Measurements from ENCODE around the gene TMEM62. TPM values are rescaled to one million over a fixed set of nuclear protein-coding genes. Genes with fewer than 3 reads are reported as not detected.
"Not testable (repeated sequence)": the region's sequence is repeated elsewhere in the genome, so short reads cannot be mapped to it uniquely, and the experiment has no call there.

TMEM62 gene
- polyA plus RNA-seq, 3 donors: 10.5 to 11.3 (median 10.8) TPM

- Histone ChIP-seq H3K36me3 (replicated peaks in 1 of 2; ENCODE audit: control insufficient read depth in 1 of 2, insufficient read depth in 2 of 2, low read length in 2 of 2) (no peaks in the 10 kb centered on the region), H3K4me3 (replicated peaks in 1 of 3; ENCODE audit: low read depth in 2 of 3, low read length in 3 of 3) (peak overlapping the region in 1 of 3 experiments; percentile 34), H3K9ac (ENCODE audit: insufficient read depth, low read length, poor library complexity, severe bottlenecking) (no peak overlapping the region), H3K27ac (ENCODE audit: low read depth in 1 of 2, low read length in 2 of 2) (no peak overlapping the region), H2AFZ (ENCODE audit: insufficient read depth, low read depth, low read length, poor library complexity, severe bottlenecking) (no peak overlapping the region), H3K4me2 (replicated peaks; ENCODE audit: extremely low read depth, low read length, poor library complexity, severe bottlenecking) (peak overlapping the region; percentile 37), H3K27me3 (ENCODE audit: control insufficient read depth in 2 of 2, insufficient read depth in 2 of 2, low read length in 2 of 2) (no peaks in the 10 kb centered on the region), H3K4me1 (ENCODE audit: control insufficient read depth in 1 of 2, insufficient read depth in 2 of 2, low read length in 2 of 2) (peaks cover 34 to 45% of the 10 kb centered on the region in 2 donors), H3K79me2 (ENCODE audit: insufficient read depth, low read length) (no peaks in the 10 kb centered on the region), H4K20me1 (ENCODE audit: insufficient read depth, low read length) (no peaks in the 10 kb centered on the region), H3K9me3 (replicated peaks in 1 of 2; ENCODE audit: control insufficient read depth in 1 of 2, insufficient read depth in 1 of 2, low read length in 2 of 2) (no peaks in the 10 kb centered on the region)
- WGBS (ENCODE audit: insufficient coverage): no CpG with 5 or more reads among the region's 2 CpGs
- TF ChIP-seq, protein P1, sequence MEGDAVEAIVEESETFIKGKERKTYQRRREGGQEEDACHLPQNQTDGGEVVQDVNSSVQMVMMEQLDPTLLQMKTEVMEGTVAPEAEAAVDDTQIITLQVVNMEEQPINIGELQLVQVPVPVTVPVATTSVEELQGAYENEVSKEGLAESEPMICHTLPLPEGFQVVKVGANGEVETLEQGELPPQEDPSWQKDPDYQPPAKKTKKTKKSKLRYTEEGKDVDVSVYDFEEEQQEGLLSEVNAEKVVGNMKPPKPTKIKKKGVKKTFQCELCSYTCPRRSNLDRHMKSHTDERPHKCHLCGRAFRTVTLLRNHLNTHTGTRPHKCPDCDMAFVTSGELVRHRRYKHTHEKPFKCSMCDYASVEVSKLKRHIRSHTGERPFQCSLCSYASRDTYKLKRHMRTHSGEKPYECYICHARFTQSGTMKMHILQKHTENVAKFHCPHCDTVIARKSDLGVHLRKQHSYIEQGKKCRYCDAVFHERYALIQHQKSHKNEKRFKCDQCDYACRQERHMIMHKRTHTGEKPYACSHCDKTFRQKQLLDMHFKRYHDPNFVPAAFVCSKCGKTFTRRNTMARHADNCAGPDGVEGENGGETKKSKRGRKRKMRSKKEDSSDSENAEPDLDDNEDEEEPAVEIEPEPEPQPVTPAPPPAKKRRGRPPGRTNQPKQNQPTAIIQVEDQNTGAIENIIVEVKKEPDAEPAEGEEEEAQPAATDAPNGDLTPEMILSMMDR (IDR thresholded peaks at IDR 0.05): no peak
- peak overlapping the region; percentile 28 to 45 for H3K4me3 Mint-ChIP-seq
- peak in 1 of 3 donors; percentile 23 for DNase-seq
- H3K27ac Mint-ChIP-seq: peak overlapping the region; percentile 40 to 91 (median 76)
- H3K4me1 Mint-ChIP-seq: peaks cover 43% of the 10 kb centered on the region
- H3K36me3 Mint-ChIP-seq: no peaks in the 10 kb centered on the region
- intact Hi-C loops (cut with micrococcal nuclease): loop anchor here in 1 of 2 donors (2.0 kb wide), 1 partner anchor 21 kb away; the partner anchor contains the start of gene UBR1
- H3K27me3 Mint-ChIP-seq (ENCODE audit: low read depth in 3 of 3): peaks cover 0 to 4% (median 0%) of the 10 kb centered on the region in 3 donors
- H3K9me3 Mint-ChIP-seq: peaks cover 3 to 11% (median 8%) of the 10 kb centered on the region in 7 donors
Measured at GRCh38 chr15:43127752-43128151, 5.6 kb upstream of the TMEM62 start.

DNA sequence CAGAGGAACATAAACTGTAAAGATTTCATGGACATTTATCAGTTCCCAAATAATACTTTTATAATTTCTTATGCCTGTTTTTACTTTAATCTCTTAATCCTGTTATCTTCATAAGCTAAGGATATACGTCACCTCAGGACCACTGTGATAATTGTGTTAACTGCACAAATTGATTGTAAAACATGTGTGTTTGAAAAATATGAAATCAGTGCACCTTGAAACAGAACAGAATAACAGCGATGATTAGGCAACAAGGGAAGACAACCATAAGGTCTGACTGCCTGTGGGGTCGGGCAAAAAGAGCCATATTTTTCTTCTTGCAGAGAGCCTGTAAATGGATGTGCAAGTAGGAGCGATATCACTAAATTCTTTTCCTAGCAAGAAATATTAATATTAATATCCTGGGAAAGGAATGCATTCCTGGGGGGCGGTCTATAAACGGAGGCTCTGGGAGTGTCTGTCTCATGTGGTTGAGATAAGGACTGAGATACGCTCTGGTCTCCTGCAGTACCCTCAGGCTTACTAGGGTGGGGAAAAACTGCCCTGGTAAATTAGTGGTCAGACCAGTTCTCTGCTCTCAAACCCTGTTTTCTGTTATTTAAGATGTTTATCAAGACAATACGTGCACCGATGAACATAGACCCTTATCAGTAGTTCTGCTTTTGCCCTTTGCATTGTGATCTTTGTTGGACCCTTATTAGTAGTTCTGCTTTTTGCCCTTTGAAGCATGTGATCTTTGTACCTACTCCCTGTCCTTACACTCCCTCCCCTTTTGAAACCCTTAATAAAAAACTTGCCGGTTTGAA is 5.0 kb upstream of the TMEM62 start:
- H3K27me3 Mint-ChIP-seq (ENCODE audit: low read depth in 3 of 3); H3K9ac ChIP-seq (ENCODE audit: insufficient read depth, low read length, poor library complexity, severe bottlenecking); H2AFZ ChIP-seq (ENCODE audit: insufficient read depth, low read depth, low read length, poor library complexity, severe bottlenecking); H3K27ac ChIP-seq (ENCODE audit: low read depth in 1 of 2, low read length in 2 of 2); H3K36me3 ChIP-seq (replicated peaks in 1 of 2; ENCODE audit: control insufficient read depth in 1 of 2, insufficient read depth in 2 of 2, low read length in 2 of 2); H3K36me3 Mint-ChIP-seq; H3K27me3 ChIP-seq (ENCODE audit: control insufficient read depth in 2 of 2, insufficient read depth in 2 of 2, low read length in 2 of 2); H3K79me2 ChIP-seq (ENCODE audit: insufficient read depth, low read length); H3K9me3 ChIP-seq (replicated peaks in 1 of 2; ENCODE audit: control insufficient read depth in 1 of 2, insufficient read depth in 1 of 2, low read length in 2 of 2); H4K20me1 ChIP-seq (ENCODE audit: insufficient read depth, low read length); DNase-seq; intact Hi-C loops (cut with micrococcal nuclease): not testable (repeated sequence)
- H3K4me3 ChIP-seq (replicated peaks in 1 of 3; ENCODE audit: low read depth in 2 of 3, low read length in 3 of 3): peak overlapping the region in 1 of 3 experiments; percentile 34
- Mint-ChIP-seq H3K4me3 (peak overlapping the region; percentile 52 to 78), H3K9me3 (peaks cover 3 to 11% (median 8%) of the 10 kb centered on the region in 7 donors), H3K27ac (peak overlapping the region; percentile 79 to 93 (median 85)), H3K4me1 (peaks cover 42% of the 10 kb centered on the region)
- peak overlapping the region; percentile 37 for H3K4me2 ChIP-seq (replicated peaks; ENCODE audit: extremely low read depth, low read length, poor library complexity, severe bottlenecking)
- 87% methylated on average over 3 of the region's 10 CpGs for WGBS (ENCODE audit: insufficient coverage)
- H3K4me1 ChIP-seq (ENCODE audit: control insufficient read depth in 1 of 2, insufficient read depth in 2 of 2, low read length in 2 of 2): peaks cover 37 to 49% of the 10 kb centered on the region in 2 donors
